ENCODE results near the gene MRC1. TPM values are rescaled to one million over a fixed set of nuclear protein-coding genes. Genes with fewer than 3 reads are reported as not detected.
A peak's percentile ranks its signal among the peaks of the same experiment; 100 is the strongest.

Gene MRC1
- total and polyA plus RNA-seq, 4 donors: 14.0 to 161 (median 43.6) TPM

DNA sequence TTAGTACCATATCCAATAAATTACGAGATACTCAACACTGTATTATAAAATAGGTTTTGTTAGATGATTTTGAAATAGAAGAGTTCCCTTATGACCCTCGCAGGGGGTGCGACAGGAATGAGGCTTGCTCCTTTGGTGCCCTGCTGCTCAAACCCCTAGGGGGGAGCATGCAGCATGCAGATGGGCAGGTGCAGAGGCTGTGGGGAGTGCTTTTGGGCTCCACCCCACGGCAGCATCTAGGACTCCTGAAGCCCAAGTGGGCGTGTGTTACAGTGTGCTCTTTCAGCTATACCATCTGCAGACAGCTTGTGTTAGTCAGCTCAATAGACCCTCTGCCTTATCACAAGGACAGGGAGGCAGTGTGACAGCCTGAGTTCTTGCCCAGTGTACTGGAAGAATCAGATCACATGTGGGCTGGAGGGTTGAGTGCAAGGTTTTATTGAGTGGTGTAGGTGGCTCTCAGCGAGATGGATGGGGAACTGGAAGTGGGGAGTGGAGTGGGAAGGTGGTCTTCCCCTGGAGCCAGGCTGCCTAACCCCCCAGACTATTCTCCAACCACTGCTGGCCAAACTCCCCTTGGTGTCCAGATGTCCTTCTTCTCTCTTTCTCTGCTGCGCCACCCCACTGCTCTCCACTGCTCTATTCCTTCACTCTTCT lies 3.1 kb upstream of the MRC1 start:
- Histone ChIP-seq H3K36me3 (ENCODE audit: control insufficient read depth in 4 of 4, insufficient read depth in 4 of 4, low read length in 4 of 4) (no peaks in the 10 kb centered on the region), H3K4me1 (ENCODE audit: control insufficient read depth in 5 of 5, insufficient read depth in 5 of 5, low read length in 5 of 5) (peaks cover 0 to 4% (median 0%) of the 10 kb centered on the region in 5 donors), H3K9me3 (ENCODE audit: control insufficient read depth in 4 of 4, insufficient read depth in 3 of 4, low read length in 3 of 4) (peaks cover 0 to 2% (median 0%) of the 10 kb centered on the region in 4 donors), H3K4me3 (no peak overlapping the region), H3K27ac (ENCODE audit: low read depth in 1 of 2, low read length in 1 of 2) (no peak overlapping the region), H3K27me3 (ENCODE audit: control insufficient read depth in 3 of 3, insufficient read depth in 3 of 3, low read length in 2 of 3) (no peaks in the 10 kb centered on the region), H3K9ac (ENCODE audit: insufficient read depth in 1 of 2, low read length in 2 of 2) (no peak overlapping the region)
- WGBS, 2 donors: 35 to 64% methylated on average over 7 of the region's 7 CpGs
- TF ChIP-seq, protein P1, sequence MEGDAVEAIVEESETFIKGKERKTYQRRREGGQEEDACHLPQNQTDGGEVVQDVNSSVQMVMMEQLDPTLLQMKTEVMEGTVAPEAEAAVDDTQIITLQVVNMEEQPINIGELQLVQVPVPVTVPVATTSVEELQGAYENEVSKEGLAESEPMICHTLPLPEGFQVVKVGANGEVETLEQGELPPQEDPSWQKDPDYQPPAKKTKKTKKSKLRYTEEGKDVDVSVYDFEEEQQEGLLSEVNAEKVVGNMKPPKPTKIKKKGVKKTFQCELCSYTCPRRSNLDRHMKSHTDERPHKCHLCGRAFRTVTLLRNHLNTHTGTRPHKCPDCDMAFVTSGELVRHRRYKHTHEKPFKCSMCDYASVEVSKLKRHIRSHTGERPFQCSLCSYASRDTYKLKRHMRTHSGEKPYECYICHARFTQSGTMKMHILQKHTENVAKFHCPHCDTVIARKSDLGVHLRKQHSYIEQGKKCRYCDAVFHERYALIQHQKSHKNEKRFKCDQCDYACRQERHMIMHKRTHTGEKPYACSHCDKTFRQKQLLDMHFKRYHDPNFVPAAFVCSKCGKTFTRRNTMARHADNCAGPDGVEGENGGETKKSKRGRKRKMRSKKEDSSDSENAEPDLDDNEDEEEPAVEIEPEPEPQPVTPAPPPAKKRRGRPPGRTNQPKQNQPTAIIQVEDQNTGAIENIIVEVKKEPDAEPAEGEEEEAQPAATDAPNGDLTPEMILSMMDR (IDR thresholded peaks at IDR 0.05; ENCODE audit: control extremely low read depth, extremely low read depth): no peak
- DNase-seq (no peak), ATAC-seq (ENCODE audit: insufficient read depth, low FRiP score) (no peak)

DNA sequence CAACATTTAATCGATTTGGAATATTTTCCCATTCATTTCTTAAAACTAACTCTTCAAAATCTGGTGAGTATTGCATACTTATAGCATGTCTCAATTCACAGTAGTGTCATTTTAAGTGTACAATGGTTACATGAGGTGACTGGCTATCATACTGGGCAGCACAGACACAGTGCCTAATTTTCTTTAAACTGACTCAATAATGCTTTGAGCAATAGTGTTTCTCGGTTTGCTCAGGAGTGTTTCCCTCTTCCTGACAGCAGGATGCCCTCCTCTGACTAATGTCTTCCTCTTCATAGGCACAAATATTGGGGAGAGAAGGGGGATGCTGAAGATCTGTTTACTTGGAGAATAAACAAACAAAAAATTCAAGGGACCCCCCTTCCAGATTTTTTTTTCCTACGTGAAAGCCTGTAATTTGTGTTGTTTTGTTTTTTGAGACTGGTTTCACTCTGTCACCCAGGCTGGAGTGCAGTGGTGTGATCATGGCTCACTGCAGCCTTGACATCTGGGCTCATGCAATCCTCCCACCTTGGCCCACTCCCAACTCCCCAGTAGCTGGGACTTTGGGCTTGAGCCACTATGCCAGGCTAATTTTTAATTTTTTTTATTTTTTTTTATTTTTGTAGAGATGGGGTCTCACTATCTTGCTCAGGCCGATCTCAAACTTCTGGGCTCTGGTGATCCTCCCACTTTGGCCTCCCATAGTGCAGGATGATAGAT lies 2.2 kb downstream of the MRC1 start:
- no peak overlapping the region for H3K27ac ChIP-seq (ENCODE audit: low read depth in 1 of 2, low read length in 1 of 2)
- 67 to 74% methylated on average over 4 of the region's 4 CpGs for WGBS, 2 donors
- peaks cover 0 to 2% (median 0%) of the 10 kb centered on the region in 4 donors for H3K9me3 ChIP-seq (ENCODE audit: control insufficient read depth in 4 of 4, insufficient read depth in 3 of 4, low read length in 3 of 4)
- H3K4me1 ChIP-seq (ENCODE audit: control insufficient read depth in 5 of 5, insufficient read depth in 5 of 5, low read length in 5 of 5): no peaks in the 10 kb centered on the region
- H3K27me3 ChIP-seq (ENCODE audit: control insufficient read depth in 3 of 3, insufficient read depth in 3 of 3, low read length in 2 of 3): no peaks in the 10 kb centered on the region
- TF ChIP-seq, protein P1 (IDR thresholded peaks at IDR 0.05; ENCODE audit: control extremely low read depth, extremely low read depth): no peak
- no peaks in the 10 kb centered on the region for H3K36me3 ChIP-seq (ENCODE audit: control insufficient read depth in 4 of 4, insufficient read depth in 4 of 4, low read length in 4 of 4)
- no peak overlapping the region for H3K4me3 ChIP-seq
- no peak overlapping the region for H3K9ac ChIP-seq (ENCODE audit: insufficient read depth in 1 of 2, low read length in 2 of 2)
- no peak for ATAC-seq (ENCODE audit: insufficient read depth, low FRiP score)
- peak in 1 of 3 donors; percentile 18 for DNase-seq

DNA sequence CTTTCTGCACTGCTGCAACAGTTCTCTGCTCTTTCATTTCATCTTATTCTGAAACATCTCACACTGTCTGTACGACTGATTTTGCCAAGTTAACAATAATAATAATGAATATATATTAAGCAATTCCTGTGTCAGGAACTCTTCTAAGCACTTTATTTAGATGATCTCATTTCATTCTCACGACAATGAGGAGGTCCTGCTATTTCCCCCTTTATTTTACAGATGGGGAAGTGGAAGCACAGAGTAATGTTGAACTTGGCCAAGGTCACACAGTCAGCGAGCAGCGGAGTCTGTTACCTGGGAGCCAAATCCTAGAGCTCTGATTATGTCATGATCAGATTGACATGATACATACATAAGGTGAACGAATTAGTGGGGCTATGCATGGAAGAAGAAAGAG lies 5.8 kb downstream of the MRC1 start:
- TF ChIP-seq, protein P1 (IDR thresholded peaks at IDR 0.05; ENCODE audit: control extremely low read depth, extremely low read depth): no peak
- Histone ChIP-seq H3K9ac (ENCODE audit: insufficient read depth in 1 of 2, low read length in 2 of 2) (no peak overlapping the region), H3K36me3 (ENCODE audit: control insufficient read depth in 4 of 4, insufficient read depth in 4 of 4, low read length in 4 of 4) (no peaks in the 10 kb centered on the region), H3K27ac (ENCODE audit: low read depth in 1 of 2, low read length in 1 of 2) (no peak overlapping the region), H3K9me3 (ENCODE audit: control insufficient read depth in 4 of 4, insufficient read depth in 3 of 4, low read length in 3 of 4) (no peaks in the 10 kb centered on the region), H3K4me3 (no peak overlapping the region), H3K27me3 (ENCODE audit: control insufficient read depth in 3 of 3, insufficient read depth in 3 of 3, low read length in 2 of 3) (no peaks in the 10 kb centered on the region), H3K4me1 (ENCODE audit: control insufficient read depth in 5 of 5, insufficient read depth in 5 of 5, low read length in 5 of 5) (no peaks in the 10 kb centered on the region)
- peak; percentile 42 for ATAC-seq (ENCODE audit: insufficient read depth, low FRiP score)
- 44 to 57% methylated on average over 5 of the region's 5 CpGs for WGBS, 2 donors
- no peak for DNase-seq
